ENCODE results near the gene THAP4.

GRCh38 chr2:241611062-241611461 is 25.9 kb downstream of the THAP4 start:
- TF ChIP-seq CTCF (IDR thresholded peaks at IDR 0.05) (no peak), POLR2A (IDR thresholded peaks at IDR 0.05) (no peak)

Measured in body of pancreas (tissue), 4 donors.